GM13976 (cell line): ENCODE results near the gene TFAP2A.

ENCODE experiments used
- DNase-seq: peaks from one replicate; pipeline ENCODE4 v3.0.0; 2012; ENCODE audit warnings: low spot score
- in situ Hi-C: fragments of 300-500 bp; cut with MboI; formaldehyde crosslinking; loops from one replicate; pipeline ENCODE4 v1.12.0; 2022; ENCODE audit warnings: low sequenced_read_pairs, mixed read lengths, inconsistent platforms; ENCODE audit not compliant: unreplicated experiment
- TF ChIP-seq, protein P1 (sequence below): IDR thresholded peaks from 2 replicates; pipeline ENCODE4 v1.5.1; 2012; ENCODE audit warnings: borderline replicate concordance, mild to moderate bottlenecking; ENCODE audit not compliant: insufficient read depth; ENCODE audit errors: extremely low read depth, missing control alignments, control extremely low read depth

TFAP2A gene

DNA sequence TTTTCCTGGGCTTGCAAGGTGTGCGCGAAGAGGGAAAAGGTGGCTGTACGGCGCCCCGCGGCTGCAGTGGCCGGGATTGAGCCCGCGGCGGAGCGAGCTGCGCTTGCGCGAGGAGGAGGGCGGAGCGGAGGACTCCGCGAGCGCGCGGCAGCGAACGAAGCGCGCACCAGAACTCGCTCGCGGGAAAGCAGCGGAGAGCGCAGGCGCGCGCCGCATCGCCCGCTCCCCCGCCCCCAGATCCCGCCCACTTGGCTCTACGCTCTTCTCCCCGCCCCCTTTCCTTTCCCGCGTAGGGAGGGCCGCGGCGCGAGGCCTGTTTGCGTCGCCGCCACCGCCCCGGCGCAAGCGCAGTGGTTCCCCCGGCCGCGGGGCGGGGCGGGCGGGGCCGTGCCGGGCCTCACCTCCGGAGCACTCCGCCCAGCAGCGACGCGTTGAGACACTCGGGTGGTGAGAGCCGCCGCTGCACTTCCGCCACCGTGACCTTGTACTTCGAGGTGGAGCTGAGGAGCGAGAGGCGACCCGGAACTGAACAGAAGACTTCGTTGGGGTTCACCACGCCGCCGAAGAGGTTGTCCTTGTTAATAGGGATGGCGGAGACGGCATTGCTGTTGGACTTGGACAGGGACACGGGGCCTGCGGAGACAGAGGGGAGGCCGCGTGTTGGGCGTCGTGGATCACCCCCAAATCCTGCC, 10.6 kb downstream of the TFAP2A start:
- TF ChIP-seq, protein P1, sequence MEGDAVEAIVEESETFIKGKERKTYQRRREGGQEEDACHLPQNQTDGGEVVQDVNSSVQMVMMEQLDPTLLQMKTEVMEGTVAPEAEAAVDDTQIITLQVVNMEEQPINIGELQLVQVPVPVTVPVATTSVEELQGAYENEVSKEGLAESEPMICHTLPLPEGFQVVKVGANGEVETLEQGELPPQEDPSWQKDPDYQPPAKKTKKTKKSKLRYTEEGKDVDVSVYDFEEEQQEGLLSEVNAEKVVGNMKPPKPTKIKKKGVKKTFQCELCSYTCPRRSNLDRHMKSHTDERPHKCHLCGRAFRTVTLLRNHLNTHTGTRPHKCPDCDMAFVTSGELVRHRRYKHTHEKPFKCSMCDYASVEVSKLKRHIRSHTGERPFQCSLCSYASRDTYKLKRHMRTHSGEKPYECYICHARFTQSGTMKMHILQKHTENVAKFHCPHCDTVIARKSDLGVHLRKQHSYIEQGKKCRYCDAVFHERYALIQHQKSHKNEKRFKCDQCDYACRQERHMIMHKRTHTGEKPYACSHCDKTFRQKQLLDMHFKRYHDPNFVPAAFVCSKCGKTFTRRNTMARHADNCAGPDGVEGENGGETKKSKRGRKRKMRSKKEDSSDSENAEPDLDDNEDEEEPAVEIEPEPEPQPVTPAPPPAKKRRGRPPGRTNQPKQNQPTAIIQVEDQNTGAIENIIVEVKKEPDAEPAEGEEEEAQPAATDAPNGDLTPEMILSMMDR, result peak; percentile 68
- DNase-seq, result peak; percentile 97
- in situ Hi-C loops, result loop anchor here (25.0 kb wide), 1 partner anchor 867 kb away; no protein-coding TSS in a partner anchor

DNA sequence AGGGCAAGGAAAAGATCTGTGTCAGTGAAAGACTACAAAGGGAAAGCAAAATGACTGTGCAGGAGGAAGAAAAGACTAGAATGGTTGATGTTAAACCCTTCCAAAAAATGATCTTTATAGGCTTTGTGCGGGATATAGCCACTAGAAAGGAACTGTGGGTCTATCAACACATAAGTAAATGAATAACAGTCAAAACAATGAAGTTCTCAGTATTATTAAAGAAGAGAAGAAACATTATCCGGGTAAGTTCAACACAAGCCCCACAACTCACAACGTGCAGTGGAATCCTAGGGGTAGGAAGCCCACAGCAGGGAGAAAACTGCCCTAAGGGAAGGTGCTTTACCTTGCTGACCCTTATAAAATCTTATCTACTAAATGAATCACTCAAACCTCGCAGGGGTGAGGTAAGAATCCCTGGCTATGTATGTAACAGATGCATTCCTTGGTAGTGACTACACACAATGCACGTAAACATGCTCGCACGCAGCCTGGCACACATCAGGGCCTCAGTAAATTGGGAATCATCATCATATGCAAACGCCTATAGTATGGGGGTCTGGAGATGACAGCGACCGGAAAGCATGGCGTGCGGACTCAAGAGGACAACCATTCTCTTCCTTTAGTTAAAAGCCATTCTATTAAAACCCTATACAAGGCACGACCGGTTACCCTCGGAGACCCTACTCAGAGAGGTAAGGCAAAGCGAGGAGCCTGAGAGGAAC, 11.3 kb downstream of the TFAP2A start:
- DNase-seq, result no peak
- in situ Hi-C loops, result loop anchor here (25.0 kb wide), 1 partner anchor 866 kb away; no protein-coding TSS in a partner anchor
- TF ChIP-seq, protein P1, result no peak

DNA sequence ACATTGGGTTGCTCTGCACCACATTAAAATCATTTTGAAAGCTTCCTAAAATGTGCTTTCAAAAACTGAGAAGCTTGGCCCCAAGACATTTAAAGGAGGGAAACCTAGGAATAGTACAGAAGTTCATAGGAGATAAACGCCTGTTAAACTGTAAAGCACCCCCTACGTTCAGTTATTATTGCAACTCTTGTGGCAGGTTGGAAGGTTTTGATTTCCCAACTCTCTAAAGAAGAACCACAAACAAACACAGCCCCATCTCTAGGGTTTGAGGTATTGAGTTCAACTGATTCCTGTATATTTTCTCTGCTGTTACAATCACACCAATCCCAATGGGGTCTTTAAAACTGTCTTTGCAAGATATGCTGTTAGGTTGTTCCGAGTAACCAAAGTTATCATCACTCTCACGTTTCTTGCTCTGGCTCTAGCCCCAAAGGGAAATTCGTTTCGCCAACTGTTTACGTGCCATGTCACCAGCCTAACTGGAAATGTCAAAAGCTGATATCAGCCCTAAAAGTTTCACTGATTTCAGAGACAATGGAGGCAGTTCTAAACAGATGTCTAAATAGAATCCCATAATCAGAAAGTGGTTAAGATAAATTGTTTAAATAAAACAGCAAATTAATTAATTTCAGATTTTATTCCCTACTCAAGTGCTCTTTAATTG, 12.1 kb downstream of the TFAP2A start:
- TF ChIP-seq, protein P1, result no peak
- in situ Hi-C loops, result loop anchor here (25.0 kb wide), 1 partner anchor 865 kb away; no protein-coding TSS in a partner anchor
- DNase-seq, result no peak

DNA sequence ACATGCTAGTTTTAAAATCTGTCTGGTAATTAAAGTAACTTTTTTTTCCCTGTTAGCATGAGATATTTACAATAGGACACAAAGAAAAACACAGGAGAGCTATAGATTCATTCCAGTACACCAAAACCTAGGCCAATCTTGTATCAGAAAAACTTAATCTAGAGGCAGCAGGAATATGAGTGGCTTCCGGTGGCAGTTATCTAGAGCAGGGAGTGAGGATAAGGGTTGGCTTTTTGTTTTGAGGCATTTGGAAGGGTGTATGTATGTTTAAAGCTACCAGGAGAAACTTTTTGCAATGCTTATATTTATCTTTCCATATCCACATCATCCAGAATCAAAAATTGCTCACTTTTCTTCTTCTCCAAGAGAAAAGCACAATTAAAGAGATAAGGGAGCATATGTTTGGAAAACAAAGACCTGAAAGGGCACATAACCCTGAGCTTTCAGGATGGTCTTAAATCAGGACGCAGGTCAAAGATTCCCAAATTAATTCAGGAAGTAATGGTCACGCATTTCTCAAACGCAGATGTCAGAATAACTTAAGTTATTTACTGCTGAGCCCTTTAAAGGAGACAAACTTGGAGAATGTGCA, 13.1 kb downstream of the TFAP2A start:
- DNase-seq, result no peak
- in situ Hi-C loops, result loop anchor here (25.0 kb wide), 1 partner anchor 864 kb away; no protein-coding TSS in a partner anchor

DNA sequence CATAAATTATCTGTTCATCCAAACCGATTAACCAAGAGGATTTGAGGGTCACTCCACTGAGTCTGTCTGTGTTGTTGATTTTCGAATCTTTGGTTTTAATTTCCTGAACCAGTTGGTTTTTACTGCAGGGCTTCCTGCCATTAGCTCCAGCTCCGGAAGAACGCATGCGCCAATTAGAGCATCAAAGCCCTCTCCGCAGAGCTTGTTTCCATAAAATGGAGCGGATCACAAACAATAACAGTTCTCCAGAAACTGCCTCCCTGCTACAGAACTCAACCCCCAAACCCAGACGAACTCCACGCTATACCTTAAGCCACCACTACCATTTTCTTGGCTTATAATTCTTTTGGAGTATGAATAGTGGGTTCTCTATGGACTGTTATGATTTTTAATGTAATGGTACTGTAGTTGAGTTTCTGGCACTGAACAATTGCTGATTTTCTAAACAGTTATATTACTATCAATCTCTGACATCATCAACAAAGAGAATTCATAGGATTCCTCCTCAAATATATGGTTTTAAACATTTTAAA, 13.8 kb downstream of the TFAP2A start:
- no peak for DNase-seq
- TF ChIP-seq, protein P1, result no peak
- in situ Hi-C loops, result loop anchor here (25.0 kb wide), 1 partner anchor 864 kb away; no protein-coding TSS in a partner anchor

More for the DNA sequence above, 13.1 kb downstream of the TFAP2A start:
- TF ChIP-seq, protein P1, result no peak

DNA sequence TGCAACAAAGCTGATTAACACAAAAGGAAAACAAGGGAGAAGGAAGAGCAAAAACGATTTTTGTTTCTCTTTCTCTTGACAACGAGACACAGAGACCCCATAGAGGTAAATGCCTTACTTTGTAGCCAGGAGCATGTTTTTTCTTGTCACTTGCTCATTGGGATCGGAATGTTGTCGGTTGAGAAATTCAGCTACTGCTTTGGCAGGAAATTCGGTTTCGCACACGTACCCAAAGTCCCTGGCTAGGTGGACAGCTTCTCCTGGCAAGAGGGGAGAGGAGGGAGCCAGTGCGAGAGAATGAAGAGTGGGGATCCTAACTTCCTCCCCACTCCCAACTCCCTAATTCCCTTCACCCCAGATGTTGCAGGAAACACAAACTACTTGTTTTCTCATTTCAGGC, 14.5 kb downstream of the TFAP2A start:
- in situ Hi-C loops, result loop anchor here (25.0 kb wide), 1 partner anchor 863 kb away; no protein-coding TSS in a partner anchor
- TF ChIP-seq, protein P1, result no peak
- DNase-seq, result no peak
